ENCODE results near the gene KNDC1. TPM values are rescaled to one million over a fixed set of nuclear protein-coding genes. Genes with fewer than 3 reads are reported as not detected.

The KNDC1 gene
- total and polyA plus RNA-seq, 2 of the 4 experiments (the other 2 are of a cell fraction) = 0.18 to 1.1 TPM

GRCh38 chr10:133206356-133207040 lies 46.5 kb downstream of the KNDC1 start:
- Histone ChIP-seq H3K79me1 (ENCODE audit: low read depth in 1 of 2, low read length in 2 of 2) (no peaks in the 10 kb centered on the region), H3K4me1 (ENCODE audit: control insufficient read depth, insufficient read depth, low read length) (no peaks in the 10 kb centered on the region), H3K56ac (ENCODE audit: extremely low read depth, insufficient read depth, low read length) (no peak overlapping the region), H4K8ac (ENCODE audit: low read depth in 2 of 2, low read length in 2 of 2) (no peak overlapping the region), H2BK120ac (ENCODE audit: low read depth, low read length) (no peak overlapping the region), H2AK5ac (ENCODE audit: low read depth, low read length) (no peak overlapping the region), H2BK15ac (ENCODE audit: low read depth, low read length) (no peak overlapping the region), H3K23ac (ENCODE audit: low read depth, low read length) (no peak overlapping the region), H4K5ac (ENCODE audit: low read depth, low read length) (no peak overlapping the region), H2AFZ (replicated peaks; ENCODE audit: low read length, poor library complexity) (no peak overlapping the region), H3K9ac (ENCODE audit: low read depth, low read length) (no peak overlapping the region), H3K27ac (ENCODE audit: insufficient read depth, low read length) (no peak overlapping the region), H2BK5ac (ENCODE audit: low read depth, low read length, poor library complexity, severe bottlenecking) (no peak overlapping the region), H3K4me3 (ENCODE audit: insufficient read depth, low read depth, low read length) (no peak overlapping the region), H3K4me2 (ENCODE audit: low read depth, low read length) (no peak overlapping the region), H3K14ac (replicated peaks; ENCODE audit: low read depth, low read length) (no peak overlapping the region), H3K27me3 (ENCODE audit: control insufficient read depth, insufficient read depth, low read length) (no peaks in the 10 kb centered on the region), H3K9me1 (ENCODE audit: insufficient read depth, low read length) (no peaks in the 10 kb centered on the region), H3K4ac (ENCODE audit: low read depth, low read length) (no peak overlapping the region), H2BK20ac (ENCODE audit: low read depth, low read length) (no peak overlapping the region), H2AK9ac (replicated peaks; ENCODE audit: low read depth, low read length, poor library complexity) (no peak overlapping the region), H4K91ac (ENCODE audit: insufficient read depth, low read depth, low read length) (no peak overlapping the region), H3K36me3 (ENCODE audit: control insufficient read depth, insufficient read depth, low read length) (no peaks in the 10 kb centered on the region), H3K18ac (ENCODE audit: low read depth, low read length) (no peak overlapping the region), H4K20me1 (ENCODE audit: insufficient read depth, low read length) (no peaks in the 10 kb centered on the region), H3K9me3 (ENCODE audit: control insufficient read depth, insufficient read depth, low read length) (no peaks in the 10 kb centered on the region)
- ChIA-PET CTCF (no interaction called here), POLR2A (ENCODE audit: unreplicated experiment) (no interaction called here)
- ATAC-seq (ENCODE audit: low read depth) = no peak
- TF ChIP-seq FOS (IDR thresholded peaks at IDR 0.05; ENCODE audit: low read depth, low read length) (no peak), CHD1 (IDR thresholded peaks at IDR 0.05; ENCODE audit: low read depth, low read length) (no peak), USF2 (IDR thresholded peaks at IDR 0.05; ENCODE audit: low read depth, low read length) (no peak), BHLHE40 (IDR thresholded peaks at IDR 0.05; ENCODE audit: low read depth, low read length) (no peak), NFE2L2 (IDR thresholded peaks at IDR 0.05; ENCODE audit: low read depth, low read length) (no peak), SMC3 (IDR thresholded peaks at IDR 0.05; ENCODE audit: low read depth, low read length) (no peak), CEBPB (IDR thresholded peaks at IDR 0.05; ENCODE audit: low read depth, low read length) (no peak), POLR2A (IDR thresholded peaks at IDR 0.05; ENCODE audit: low read depth, low read length) (no peak), MAZ (IDR thresholded peaks at IDR 0.05; ENCODE audit: borderline replicate concordance, low read depth, low read length) (no peak)
- intact Hi-C loops (cut with micrococcal nuclease) = no loop called here
- no peak for DNase-seq
- no TSS peak for BruUV-seq (replicated peaks)
- dilution Hi-C loops (cut with HindIII; ENCODE audit: low sequenced_read_pairs, unreplicated experiment) = no loop called here
- in situ Hi-C loops (cut with MboI; ENCODE audit: low sequenced_read_pairs) = no loop called here
- 69% methylated on average over 6 of the region's 17 CpGs; no CpG with 5 or more reads in 1 of the 2 experiments for WGBS, 2 experiments (ENCODE audit: extremely low coverage in 2 of 2, insufficient read length in 1 of 2)
